ENCODE data around the gene FYN. TPM values are rescaled to one million over a fixed set of nuclear protein-coding genes. Genes with fewer than 3 reads are reported as not detected.

The FYN gene
- total and polyA plus RNA-seq, 10 of the 15 experiments (the other 5 are each of a cell fraction or from before 2014, with no cell fraction given) = 51.4 to 247 (median 138) TPM

- TF ChIP-seq, protein P1, sequence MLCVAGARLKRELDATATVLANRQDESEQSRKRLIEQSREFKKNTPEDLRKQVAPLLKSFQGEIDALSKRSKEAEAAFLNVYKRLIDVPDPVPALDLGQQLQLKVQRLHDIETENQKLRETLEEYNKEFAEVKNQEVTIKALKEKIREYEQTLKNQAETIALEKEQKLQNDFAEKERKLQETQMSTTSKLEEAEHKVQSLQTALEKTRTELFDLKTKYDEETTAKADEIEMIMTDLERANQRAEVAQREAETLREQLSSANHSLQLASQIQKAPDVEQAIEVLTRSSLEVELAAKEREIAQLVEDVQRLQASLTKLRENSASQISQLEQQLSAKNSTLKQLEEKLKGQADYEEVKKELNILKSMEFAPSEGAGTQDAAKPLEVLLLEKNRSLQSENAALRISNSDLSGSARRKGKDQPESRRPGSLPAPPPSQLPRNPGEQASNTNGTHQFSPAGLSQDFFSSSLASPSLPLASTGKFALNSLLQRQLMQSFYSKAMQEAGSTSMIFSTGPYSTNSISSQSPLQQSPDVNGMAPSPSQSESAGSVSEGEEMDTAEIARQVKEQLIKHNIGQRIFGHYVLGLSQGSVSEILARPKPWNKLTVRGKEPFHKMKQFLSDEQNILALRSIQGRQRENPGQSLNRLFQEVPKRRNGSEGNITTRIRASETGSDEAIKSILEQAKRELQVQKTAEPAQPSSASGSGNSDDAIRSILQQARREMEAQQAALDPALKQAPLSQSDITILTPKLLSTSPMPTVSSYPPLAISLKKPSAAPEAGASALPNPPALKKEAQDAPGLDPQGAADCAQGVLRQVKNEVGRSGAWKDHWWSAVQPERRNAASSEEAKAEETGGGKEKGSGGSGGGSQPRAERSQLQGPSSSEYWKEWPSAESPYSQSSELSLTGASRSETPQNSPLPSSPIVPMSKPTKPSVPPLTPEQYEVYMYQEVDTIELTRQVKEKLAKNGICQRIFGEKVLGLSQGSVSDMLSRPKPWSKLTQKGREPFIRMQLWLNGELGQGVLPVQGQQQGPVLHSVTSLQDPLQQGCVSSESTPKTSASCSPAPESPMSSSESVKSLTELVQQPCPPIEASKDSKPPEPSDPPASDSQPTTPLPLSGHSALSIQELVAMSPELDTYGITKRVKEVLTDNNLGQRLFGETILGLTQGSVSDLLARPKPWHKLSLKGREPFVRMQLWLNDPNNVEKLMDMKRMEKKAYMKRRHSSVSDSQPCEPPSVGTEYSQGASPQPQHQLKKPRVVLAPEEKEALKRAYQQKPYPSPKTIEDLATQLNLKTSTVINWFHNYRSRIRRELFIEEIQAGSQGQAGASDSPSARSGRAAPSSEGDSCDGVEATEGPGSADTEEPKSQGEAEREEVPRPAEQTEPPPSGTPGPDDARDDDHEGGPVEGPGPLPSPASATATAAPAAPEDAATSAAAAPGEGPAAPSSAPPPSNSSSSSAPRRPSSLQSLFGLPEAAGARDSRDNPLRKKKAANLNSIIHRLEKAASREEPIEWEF (IDR thresholded peaks at IDR 0.05; ENCODE audit: insufficient replicate concordance, low read depth, low read length) = no peak
These were observed 14.9 kb downstream of the FYN start (continued) for GRCh38 chr6:111858347-111858746.

- Histone ChIP-seq H3K4me1 (ENCODE audit: control insufficient read depth, insufficient read depth, low read length) (peaks cover 10% of the 10 kb centered on the region; the same call in 1 of the 2 replicates), H3K27me3 (replicated peaks in 1 of 2; ENCODE audit: control insufficient read depth in 2 of 2, insufficient read depth in 2 of 2, low read length in 1 of 2) (no peaks in the 10 kb centered on the region), H2AFZ (ENCODE audit: control insufficient read depth, low read depth, low read length) (no peak overlapping the region), H3K9ac (ENCODE audit: control insufficient read depth, insufficient read depth, low read length) (no peak overlapping the region), H3K4me3 (no peak overlapping the region), H3K36me3 (ENCODE audit: control insufficient read depth in 2 of 2, insufficient read depth in 2 of 2, low read length in 1 of 2) (peaks cover 0 to 4% of the 10 kb centered on the region in 2 experiments; a peak in 3 of 4 replicates), H3K79me2 (ENCODE audit: control insufficient read depth, insufficient read depth, low read length) (peaks cover 84% of the 10 kb centered on the region), H3K27ac (ENCODE audit: control insufficient read depth, insufficient read depth) (no peak overlapping the region; the same call in 1 of the 2 replicates), H3K9me3 (replicated peaks; ENCODE audit: control insufficient read depth, insufficient read depth, low read length) (no peaks in the 10 kb centered on the region), H4K20me1 (ENCODE audit: control insufficient read depth, insufficient read depth) (peaks cover 3% of the 10 kb centered on the region), H3K4me2 (ENCODE audit: control insufficient read depth, insufficient read depth) (peak overlapping the region; percentile 46)
- no peak for FAIRE-seq
- CTCF ChIA-PET = interaction anchor here (1.0 to 1.4 kb wide), 4 partner anchors 12 to 52 kb away, joined by 3 to 5 read pairs (median 3); no protein-coding TSS in a partner anchor
- WGBS (ENCODE audit: insufficient coverage, insufficient replicate concordance, low lambda C conversion rate, missing lambda C conversion rate) = 44% methylated on average over 8 of the region's 8 CpGs
- DNase-seq (ENCODE audit: low read depth, low spot score) = no peak
- peak; percentile 50; the same call in 1 of the 2 replicates for TF ChIP-seq EED (IDR thresholded peaks at IDR 0.05; ENCODE audit: low read depth)
- TF ChIP-seq SPI1 (IDR thresholded peaks at IDR 0.05; ENCODE audit: borderline replicate concordance, insufficient read depth, low read depth, low read length) = peak; percentile 73
- TF ChIP-seq KAT2A (conservative IDR thresholded peaks at IDR 0.05; ENCODE audit: control insufficient read depth, low read depth, low read length) = no peak
- peak in 1 of 2 experiments; percentile 18; a peak in 1 of 4 replicates for TF ChIP-seq IKZF2 (IDR thresholded peaks at IDR 0.05)
- no peak for TF ChIP-seq HDAC6 (IDR thresholded peaks at IDR 0.05; ENCODE audit: unreplicated experiment)
- peak; percentile 45 for TF ChIP-seq IKZF1 (conservative IDR thresholded peaks at IDR 0.05)
- in situ Hi-C loops (cut with MboI) = no loop called here
- no TSS peak for BruUV-seq (replicated peaks)
- RAD21 ChIA-PET (ENCODE audit: unreplicated experiment) = interaction anchor here (1.1 kb wide), 1 partner anchor 17 kb away, joined by 3 read pairs; no protein-coding TSS in a partner anchor
- POLR2A ChIA-PET = interaction anchor here (0.6 to 1.0 kb wide), 4 partner anchors 11 to 52 kb away, joined by 3 to 4 read pairs (median 4); no protein-coding TSS in a partner anchor
- intact Hi-C loops (cut with micrococcal nuclease; ENCODE audit: unreplicated experiment) = no loop called here
- SMC1A ChIA-PET (ENCODE audit: uncharacterized antibody, unreplicated experiment) = interaction anchor here (0.6 to 2.3 kb wide), 9 partner anchors 10 to 95 kb away, joined by 3 to 6 read pairs (median 3); no protein-coding TSS in a partner anchor
- ATAC-seq = peak; percentile 77
These were observed 15.4 kb downstream of the FYN start for GRCh38 chr6:111857674-111858337.
